HUES6 (cell line): ENCODE results near the gene PRELID3B.

Experiments
- H3K27ac ChIP-seq: 2 replicates; pipeline ENCODE4 v1.7.0; 2013; ENCODE audit warnings: low read depth, mild to moderate bottlenecking, low read length, inconsistent platforms
- H3K27me3 ChIP-seq: 2 replicates; pipeline ENCODE4 v1.6.1; 2013; ENCODE audit warnings: low read length; ENCODE audit not compliant: control insufficient read depth, insufficient read depth
- H3K36me3 ChIP-seq: 2 replicates; pipeline ENCODE4 v1.6.1; 2013; ENCODE audit warnings: low read length; ENCODE audit not compliant: control insufficient read depth, insufficient read depth
- H3K4me1 ChIP-seq: 2 replicates; pipeline ENCODE4 v1.6.1; 2013; ENCODE audit warnings: low read length; ENCODE audit not compliant: control insufficient read depth, insufficient read depth
- H3K4me3 ChIP-seq: 2 replicates; pipeline ENCODE4 v1.5.1; 2013; ENCODE audit warnings: low read depth, low read length
- H3K9ac ChIP-seq: one replicate; pipeline ENCODE4 v1.6.1; 2013; ENCODE audit warnings: mild to moderate bottlenecking, low read length
- H3K9me3 ChIP-seq: 2 replicates; pipeline ENCODE4 v1.6.1; 2013; ENCODE audit warnings: low read depth, low read length; ENCODE audit not compliant: control insufficient read depth, insufficient read depth

PRELID3B gene

GRCh38 chr20:59042151-59042795 lies at the start of gene PRELID3B:
PRELID3B (minus strand) TSS chr20:59042786; CDS start chr20:59042730, 56 bp downstream.
- H3K36me3 ChIP-seq: peaks cover 12% of the 10 kb centered on the region

GRCh38 chr20:59087829-59088433 lies 45.3 kb upstream of the PRELID3B start:
- Histone ChIP-seq H3K27me3 (no peaks in the 10 kb centered on the region), H3K9ac (no peak overlapping the region), H3K36me3 (no peaks in the 10 kb centered on the region), H3K9me3 (no peaks in the 10 kb centered on the region), H3K27ac (no peak overlapping the region), H3K4me3 (no peak overlapping the region), H3K4me1 (no peaks in the 10 kb centered on the region)

More at GRCh38 chr20:59042151-59042795, at the start of gene PRELID3B:
- Histone ChIP-seq H3K9ac (peak within 1 kb of the TSS; percentile 76), H3K4me1 (peaks cover 4% of the 10 kb centered on the region; the same call in 1 of the 2 replicates), H3K27me3 (0 out of 2 replicates have a peak, but pooled peaks cover 1% of the 10 kb centered on the region), H3K4me3 (peak within 1 kb of the TSS; percentile 75), H3K27ac (peak within 1 kb of the TSS; percentile 65), H3K9me3 (no peaks in the 10 kb centered on the region)

GRCh38 chr20:59086923-59087322 lies 44.3 kb upstream of the PRELID3B start:
- Histone ChIP-seq H3K27ac (no peak overlapping the region), H3K27me3 (no peaks in the 10 kb centered on the region), H3K9me3 (no peaks in the 10 kb centered on the region), H3K9ac (no peak overlapping the region), H3K4me3 (no peak overlapping the region), H3K4me1 (no peaks in the 10 kb centered on the region), H3K36me3 (no peaks in the 10 kb centered on the region)

- Histone ChIP-seq H3K27ac (no peak overlapping the region), H3K4me3 (no peak overlapping the region), H3K4me1 (no peaks in the 10 kb centered on the region), H3K27me3 (no peaks in the 10 kb centered on the region), H3K9ac (no peak overlapping the region), H3K9me3 (no peaks in the 10 kb centered on the region), H3K36me3 (no peaks in the 10 kb centered on the region)
These were observed 41.7 kb upstream of the PRELID3B start for GRCh38 chr20:59084041-59084850.

- Histone ChIP-seq H3K36me3 (no peaks in the 10 kb centered on the region), H3K9ac (no peak overlapping the region), H3K27me3 (peaks cover 5% of the 10 kb centered on the region; the same call in 1 of the 2 replicates), H3K27ac (no peak overlapping the region), H3K4me3 (no peak overlapping the region), H3K9me3 (no peaks in the 10 kb centered on the region), H3K4me1 (no peaks in the 10 kb centered on the region)
These were observed 40.4 kb upstream of the PRELID3B start for GRCh38 chr20:59082981-59083380.

GRCh38 chr20:59082077-59082740 lies 39.6 kb upstream of the PRELID3B start:
- Histone ChIP-seq H3K9me3 (no peaks in the 10 kb centered on the region), H3K36me3 (no peaks in the 10 kb centered on the region), H3K4me1 (no peaks in the 10 kb centered on the region), H3K27me3 (peaks cover 8% of the 10 kb centered on the region; the same call in 1 of the 2 replicates), H3K27ac (no peak overlapping the region), H3K9ac (no peak overlapping the region), H3K4me3 (no peak overlapping the region)

- no peaks in the 10 kb centered on the region for H3K4me1 ChIP-seq
- no peak overlapping the region for H3K27ac ChIP-seq
- peaks cover 8% of the 10 kb centered on the region; the same call in 1 of the 2 replicates for H3K27me3 ChIP-seq
- no peaks in the 10 kb centered on the region for H3K36me3 ChIP-seq
- no peak overlapping the region for H3K9ac ChIP-seq
- no peak overlapping the region for H3K4me3 ChIP-seq
- no peaks in the 10 kb centered on the region for H3K9me3 ChIP-seq
These were observed 38.5 kb upstream of the PRELID3B start for GRCh38 chr20:59081036-59081435.

- H3K27me3 ChIP-seq: peaks cover 8% of the 10 kb centered on the region; the same call in 1 of the 2 replicates
- no peaks in the 10 kb centered on the region for H3K9me3 ChIP-seq
- H3K4me1 ChIP-seq: no peaks in the 10 kb centered on the region
- no peak overlapping the region for H3K9ac ChIP-seq
- no peak overlapping the region for H3K27ac ChIP-seq
- H3K4me3 ChIP-seq: no peak overlapping the region
- no peaks in the 10 kb centered on the region for H3K36me3 ChIP-seq
These were observed 35.6 kb upstream of the PRELID3B start for GRCh38 chr20:59078231-59078630.

GRCh38 chr20:59077705-59078104 lies 35.1 kb upstream of the PRELID3B start:
- no peaks in the 10 kb centered on the region for H3K9me3 ChIP-seq
- no peaks in the 10 kb centered on the region for H3K4me1 ChIP-seq
- H3K36me3 ChIP-seq: no peaks in the 10 kb centered on the region
- H3K9ac ChIP-seq: no peak overlapping the region
- H3K27me3 ChIP-seq: peaks cover 8% of the 10 kb centered on the region; the same call in 1 of the 2 replicates
- no peak overlapping the region for H3K4me3 ChIP-seq
- H3K27ac ChIP-seq: no peak overlapping the region

- H3K27me3 ChIP-seq: peaks cover 13% of the 10 kb centered on the region; the same call in 1 of the 2 replicates
- no peak overlapping the region for H3K9ac ChIP-seq
- H3K4me3 ChIP-seq: no peak overlapping the region
- H3K27ac ChIP-seq: no peak overlapping the region
- H3K36me3 ChIP-seq: no peaks in the 10 kb centered on the region
- no peaks in the 10 kb centered on the region for H3K9me3 ChIP-seq
- H3K4me1 ChIP-seq: no peaks in the 10 kb centered on the region
These were observed 33.4 kb upstream of the PRELID3B start for GRCh38 chr20:59075934-59076508.
